K562 (cell line): Measurements from ENCODE around the gene POGLUT2. TPM values are rescaled to one million over a fixed set of nuclear protein-coding genes. Genes with fewer than 3 reads are reported as not detected.

ENCODE experiments used
- ATAC-seq: fragments of 200-7000 bp; cut with Tn5 transposase; 3 replicates; pipeline ENCODE4 v1.9.1; 2020; ENCODE audit warnings: moderate library complexity
- BruUV-seq: library from RNA; stranded (reverse); fragments of 400-500 nt; replicated peaks from 2 replicates; lab custom pipeline; 2021; lab: Mats Ljungman, UMichigan
- CTCF ChIA-PET: fragments of 300-600 bp; formaldehyde crosslinking; extraction: SDS; loops from one replicate; lab custom pipeline; 2021; ENCODE audit warnings: low intra/inter-chr PET ratio; lab: Yijun Ruan, JAX
- POLR2A ChIA-PET: fragments of 300-600, 350-650 bp; sonication (Branson Sonifier 250); formaldehyde crosslinking; extraction: SDS; loops from one replicate; lab custom pipeline; 2021; ENCODE audit warnings: antibody characterized with exemption, inconsistent platforms; lab: Yijun Ruan, JAX
- DNase-seq, 4 experiments: peaks; one replicate each; pipeline versions ENCODE4 v3.0.0 to v3.0.0-alpha.2; 2011 to 2018; ENCODE audit warnings: low spot score in 3 of 4, mixed read lengths in 3 of 4; ENCODE audit errors: extremely low read depth in 1 of 4
- FAIRE-seq: peaks from 2 replicates; lab custom pipeline; 2011; peaks lifted over from hg19 to GRCh38; lab: Jason Lieb, UNC
- H2AFZ ChIP-seq: 2 replicates; pipeline ENCODE4 v1.6.0; 2011; ENCODE audit warnings: low read depth, low read length, control low read depth, inconsistent platforms
- H3K27ac ChIP-seq: fragments of 200-600 bp; 3 replicates; pipeline ENCODE4 v1.8.0; 2011; ENCODE audit warnings: low read depth, mild to moderate bottlenecking, control low read depth, inconsistent platforms, low read length, moderate library complexity, mixed read lengths; ENCODE audit errors: extremely low read depth
- H3K27me3 ChIP-seq, 2 experiments: fragments of 300-600 bp in 1 of 2; 2 replicates in 1 of 2; 3 replicates in 1 of 2; pipeline versions ENCODE4 v1.6.0 to v1.8.0; 2011; ENCODE audit warnings: inconsistent platforms in 2 of 2, low read length in 2 of 2, mild to moderate bottlenecking in 1 of 2, mixed read lengths in 1 of 2, moderate library complexity in 1 of 2; ENCODE audit not compliant: control insufficient read depth in 2 of 2, insufficient read depth in 2 of 2
- H3K36me3 ChIP-seq: fragments of 300-600 bp; 3 replicates; pipeline ENCODE4 v1.8.0; 2011; ENCODE audit warnings: mild to moderate bottlenecking, low read length, inconsistent platforms; ENCODE audit not compliant: control insufficient read depth, insufficient read depth
- H3K4me1 ChIP-seq, 2 experiments: fragments of 200-600 bp in 1 of 2; replicated peaks in 1 of 2; 2 replicates in 1 of 2; 3 replicates in 1 of 2; pipeline versions ENCODE4 v1.5.1 to v1.8.0; 2011; ENCODE audit warnings: inconsistent platforms in 2 of 2, low read length in 2 of 2, mild to moderate bottlenecking in 1 of 2, mixed read lengths in 1 of 2, moderate library complexity in 1 of 2; ENCODE audit not compliant: control insufficient read depth in 2 of 2, insufficient read depth in 2 of 2
- H3K4me2 ChIP-seq: 2 replicates; pipeline ENCODE4 v1.6.1; 2011; ENCODE audit warnings: low read length, control low read depth, inconsistent platforms, mixed read lengths; ENCODE audit not compliant: insufficient read depth
- H3K4me3 ChIP-seq: fragments of 200-600 bp; sonication (generic), shearing (Covaris generic); 2 replicates; pipeline ENCODE4 v1.5.1; 2016; ENCODE audit warnings: control low read depth, inconsistent platforms
- H3K79me2 ChIP-seq: fragments of 200-600 bp; 3 replicates; pipeline ENCODE4 v1.8.0; 2011; ENCODE audit warnings: low read length, inconsistent platforms; ENCODE audit not compliant: control insufficient read depth, insufficient read depth
- H3K9ac ChIP-seq, 2 experiments: 2 replicates each; pipeline versions ENCODE4 v1.6.0 to v1.6.1; 2011; ENCODE audit warnings: low read depth in 2 of 2, low read length in 2 of 2, control low read depth in 1 of 2, inconsistent platforms in 1 of 2, mild to moderate bottlenecking in 1 of 2, mixed read lengths in 1 of 2; ENCODE audit not compliant: insufficient read depth in 1 of 2
- H3K9me1 ChIP-seq: one replicate; pipeline ENCODE4 v1.6.0; 2011; ENCODE audit warnings: inconsistent platforms, mild to moderate bottlenecking, low read length, moderate library complexity; ENCODE audit not compliant: control insufficient read depth, insufficient read depth
- H3K9me3 ChIP-seq: replicated peaks from 2 replicates; pipeline ENCODE4 v1.5.1; 2011; ENCODE audit warnings: low read depth, low read length, inconsistent platforms; ENCODE audit not compliant: control insufficient read depth, insufficient read depth
- H4K20me1 ChIP-seq: replicated peaks from 2 replicates; pipeline ENCODE4 v1.6.1; 2011; ENCODE audit warnings: low read length, inconsistent platforms, mixed read lengths; ENCODE audit not compliant: control insufficient read depth, insufficient read depth
- COPS2 ChIP-seq: fragments of 450-650 bp; conservative IDR thresholded peaks from 2 replicates; pipeline ENCODE4 v1.6.1; 2016; ENCODE audit warnings: mild to moderate bottlenecking, moderate library complexity
- EHMT2 ChIP-seq: fragments of 450-650 bp; IDR thresholded peaks from 2 replicates; pipeline ENCODE4 v1.6.1; 2018; ENCODE audit warnings: antibody characterized with exemption
- MCM5 ChIP-seq: fragments of 450-650 bp; IDR thresholded peaks from 2 replicates; pipeline ENCODE4 v1.6.1; 2016; ENCODE audit warnings: low read depth
- NFATC3 ChIP-seq: fragments of 450-650 bp; IDR thresholded peaks from 2 replicates; pipeline ENCODE4 v1.6.1; 2017; ENCODE audit warnings: mild to moderate bottlenecking
- RNF219 ChIP-seq: fragments of 250-450 bp; sonication (Bioruptor Pico); IDR thresholded peaks from 2 replicates; pipeline ENCODE4 v1.5.0; 2022; ENCODE audit warnings: mild to moderate bottlenecking
- XRCC3 ChIP-seq: fragments of 450-650 bp; IDR thresholded peaks from 2 replicates; pipeline ENCODE4 v1.6.1; 2017; ENCODE audit warnings: mild to moderate bottlenecking, moderate library complexity
- ZNF121 ChIP-seq: sonication (generic); formaldehyde crosslinking; conservative IDR thresholded peaks from 2 replicates; pipeline ENCODE4 v1.8.0; 2022; ENCODE audit warnings: missing genetic modification reagents
- ZNF695 ChIP-seq: fragments of 450-650 bp; formaldehyde crosslinking; IDR thresholded peaks from 2 replicates; pipeline ENCODE4 v1.4.0; 2020; ENCODE audit warnings: mild to moderate bottlenecking, moderate library complexity
- WGBS: fragments of 100-300 bp; shearing (Covaris generic); methylation state at CpG from one replicate; pipeline ENCODE4 v1.1.6; 2016; ENCODE audit warnings: low coverage, mixed read lengths; ENCODE audit not compliant: insufficient coverage; ENCODE audit errors: missing lambda C conversion rate; 5-methylcytosine and 5-hydroxymethylcytosine counted together
- in situ Hi-C: fragments of 300-500 bp; cut with MboI; formaldehyde crosslinking; loops from 4 replicates; pipeline ENCODE4 v1.15.0; 2018; ENCODE audit warnings: inconsistent platforms, mixed read lengths
- intact Hi-C: fragments of 100-400 bp; cut with micrococcal nuclease; formaldehyde crosslinking; loops from 2 replicates; pipeline ENCODE4 v1.14.2; 2022
- polyA plus RNA-seq, 8 experiments: library from polyadenylated mRNA; depleted of rRNA in 4 of 8; stranded (reverse) in 5 of 8; unstranded in 3 of 8; fragments of >200 nt; fragmentation: Nextera tagmentation in 2 of 8; fragmentation: Illumina TruSeq in 1 of 8; extraction: Ambion mirVana in 2 of 8; extraction: Trizol in 1 of 8; gene quantifications; 2 replicates each; pipeline versions ENCODE4 v1.2.1 to v1.2.3, GENCODE V29; 2011 to 2014; ENCODE audit warnings: inconsistent platforms in 1 of 8, missing spikeins in 1 of 8
- total RNA-seq, 7 experiments: library from RNA; depleted of rRNA in 6 of 7; stranded (reverse); fragments of >200 nt in 6 of 7; fragmentation: Illumina TruSeq in 2 of 7; extraction: Trizol in 2 of 7; gene quantifications; 2 replicates each; pipeline versions ENCODE4 v1.2.1 to v1.2.3, GENCODE V29; 2011 to 2021; ENCODE audit warnings: low replicate concordance in 1 of 7
- TF ChIP-seq, protein P1 (sequence below): sonication (generic); IDR thresholded peaks from 2 replicates; pipeline ENCODE4 v1.6.1; 2016
- TF ChIP-seq, protein P2 (sequence below), 2 experiments: IDR thresholded peaks in 1 of 2; conservative IDR thresholded peaks in 1 of 2; 2 replicates each; pipeline ENCODE4 v1.6.1; 2016; ENCODE audit warnings: low read depth in 2 of 2, mild to moderate bottlenecking in 1 of 2, missing compliant biosample characterization in 1 of 2, missing genetic modification characterization in 1 of 2, moderate library complexity in 1 of 2

The POGLUT2 gene
- total and polyA plus RNA-seq, 9 of the 15 experiments (the other 6 are each of a cell fraction or from before 2014, with no cell fraction given) = 3.8 to 11.8 (median 10.8) TPM

GRCh38 chr13:102757006-102757405, 41.8 kb downstream of the POGLUT2 start:
- in situ Hi-C loops = no loop called here
- no peak for ATAC-seq
- no peaks in the 10 kb centered on the region for H4K20me1 ChIP-seq
- CTCF ChIA-PET = interaction anchor here (0.6 kb wide), 1 partner anchor 692 kb away, joined by 3 read pairs; no protein-coding TSS in a partner anchor
- no peaks in the 10 kb centered on the region for H3K36me3 ChIP-seq
- POLR2A ChIA-PET = interaction anchor here (0.6 to 1.4 kb wide), 3 partner anchors 15 to 161 kb away, joined by 3 to 5 read pairs (median 3); partner anchors contain the start of gene TEX30
- no peaks in the 10 kb centered on the region; a peak in 1 of 5 replicates for H3K4me1 ChIP-seq
- no peaks in the 10 kb centered on the region for H3K9me1 ChIP-seq
- intact Hi-C loops = no loop called here
- 17% methylated on average over 1 of the region's 1 CpG for WGBS
- H3K9me3 ChIP-seq = no peaks in the 10 kb centered on the region
- FAIRE-seq = no peak
- TF ChIP-seq COPS2 = no peak
- TF ChIP-seq, protein P1, sequence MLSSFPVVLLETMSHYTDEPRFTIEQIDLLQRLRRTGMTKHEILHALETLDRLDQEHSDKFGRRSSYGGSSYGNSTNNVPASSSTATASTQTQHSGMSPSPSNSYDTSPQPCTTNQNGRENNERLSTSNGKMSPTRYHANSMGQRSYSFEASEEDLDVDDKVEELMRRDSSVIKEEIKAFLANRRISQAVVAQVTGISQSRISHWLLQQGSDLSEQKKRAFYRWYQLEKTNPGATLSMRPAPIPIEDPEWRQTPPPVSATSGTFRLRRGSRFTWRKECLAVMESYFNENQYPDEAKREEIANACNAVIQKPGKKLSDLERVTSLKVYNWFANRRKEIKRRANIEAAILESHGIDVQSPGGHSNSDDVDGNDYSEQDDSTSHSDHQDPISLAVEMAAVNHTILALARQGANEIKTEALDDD = 0 out of 2 replicates have a peak, but pooled peaks have one; percentile 35
- no TSS peak for BruUV-seq
- DNase-seq = no peak
- no peaks in the 10 kb centered on the region for H3K27me3 ChIP-seq
- H2AFZ ChIP-seq = no peak overlapping the region
- no peak overlapping the region for H3K27ac ChIP-seq
- H3K9ac ChIP-seq = no peak overlapping the region
- no peaks in the 10 kb centered on the region for H3K79me2 ChIP-seq
- H3K4me3 ChIP-seq = no peak overlapping the region
- no peak overlapping the region for H3K4me2 ChIP-seq

DNA sequence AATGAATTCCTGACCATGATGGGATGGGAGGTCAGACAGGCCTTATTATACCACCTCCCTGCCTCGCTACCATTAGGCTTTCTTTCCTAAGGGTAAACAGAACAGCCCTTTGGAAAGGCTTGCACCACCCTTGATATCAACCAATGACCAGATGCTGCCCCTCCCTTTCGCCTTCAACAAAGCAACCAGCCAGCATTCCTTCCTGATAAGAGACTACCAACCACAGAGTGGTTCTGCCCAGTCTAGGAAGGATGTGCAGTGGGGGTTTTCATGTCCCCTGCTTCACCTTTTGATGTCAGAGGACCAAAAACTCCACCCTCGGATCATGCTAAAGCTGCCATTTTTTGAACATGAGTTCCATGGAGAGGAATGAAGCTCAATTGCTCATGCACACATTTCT, 46.9 kb downstream of the POGLUT2 start:
- intact Hi-C loops (no loop called here), in situ Hi-C loops (no loop called here)
- H3K9ac ChIP-seq = no peak overlapping the region
- no peaks in the 10 kb centered on the region for H3K27me3 ChIP-seq
- no TSS peak for BruUV-seq
- no peak for TF ChIP-seq ZNF121 (CRISPR knock-in tag)
- TF ChIP-seq MCM5 = no peak
- TF ChIP-seq RNF219 (CRISPR knock-in tag) = no peak
- no peak for TF ChIP-seq EHMT2
- TF ChIP-seq NFATC3 = no peak
- no peak for TF ChIP-seq ZNF695 (CRISPR knock-in tag)
- TF ChIP-seq, protein P2, sequence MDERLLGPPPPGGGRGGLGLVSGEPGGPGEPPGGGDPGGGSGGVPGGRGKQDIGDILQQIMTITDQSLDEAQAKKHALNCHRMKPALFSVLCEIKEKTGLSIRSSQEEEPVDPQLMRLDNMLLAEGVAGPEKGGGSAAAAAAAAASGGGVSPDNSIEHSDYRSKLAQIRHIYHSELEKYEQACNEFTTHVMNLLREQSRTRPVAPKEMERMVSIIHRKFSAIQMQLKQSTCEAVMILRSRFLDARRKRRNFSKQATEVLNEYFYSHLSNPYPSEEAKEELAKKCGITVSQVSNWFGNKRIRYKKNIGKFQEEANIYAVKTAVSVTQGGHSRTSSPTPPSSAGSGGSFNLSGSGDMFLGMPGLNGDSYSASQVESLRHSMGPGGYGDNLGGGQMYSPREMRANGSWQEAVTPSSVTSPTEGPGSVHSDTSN (CRISPR knock-in tag; IDR thresholded peaks at IDR 0.05; ENCODE audit: low read depth) = no peak
- TF ChIP-seq, protein P2 (tag; conservative IDR thresholded peaks at IDR 0.05; ENCODE audit: low read depth) = no peak
- TF ChIP-seq XRCC3 = no peak
- H3K4me3 ChIP-seq = no peak overlapping the region
- ATAC-seq = no peak
- no peaks in the 10 kb centered on the region for H3K36me3 ChIP-seq
- no peak overlapping the region for H3K4me2 ChIP-seq
- H3K9me1 ChIP-seq = no peaks in the 10 kb centered on the region
- no peak overlapping the region for H2AFZ ChIP-seq
- DNase-seq = no peak
- no peak overlapping the region for H3K27ac ChIP-seq
- POLR2A ChIA-PET = no interaction called here
- WGBS = 9% methylated on average over 3 of the region's 3 CpGs
- no peaks in the 10 kb centered on the region; a peak in 1 of 5 replicates for H3K4me1 ChIP-seq
- CTCF ChIA-PET = no interaction called here
- H4K20me1 ChIP-seq = no peaks in the 10 kb centered on the region
- FAIRE-seq = no peak
- no peaks in the 10 kb centered on the region for H3K9me3 ChIP-seq
- H3K79me2 ChIP-seq = no peaks in the 10 kb centered on the region
